Mammary epithelial cell (primary cell): Measurements from ENCODE around the gene INSL3.

ENCODE experiments used
- EZH2 ChIP-seq: IDR thresholded peaks from 2 replicates; pipeline ENCODE4 v1.6.1; 2012; ENCODE audit warnings: low read length, inconsistent platforms, borderline replicate concordance
- TF ChIP-seq, protein P1 (sequence below), 2 donors: IDR thresholded peaks in 1 of 2; conservative IDR thresholded peaks in 1 of 2; 2 replicates each; pipeline ENCODE4 v1.5.1; 2011 to 2012; ENCODE audit warnings: inconsistent platforms in 2 of 2, low read length in 2 of 2, mild to moderate bottlenecking in 2 of 2, control low read depth in 1 of 2, low read depth in 1 of 2; ENCODE audit not compliant: insufficient read depth in 1 of 2; ENCODE audit errors: extremely low read depth in 1 of 2

DNA sequence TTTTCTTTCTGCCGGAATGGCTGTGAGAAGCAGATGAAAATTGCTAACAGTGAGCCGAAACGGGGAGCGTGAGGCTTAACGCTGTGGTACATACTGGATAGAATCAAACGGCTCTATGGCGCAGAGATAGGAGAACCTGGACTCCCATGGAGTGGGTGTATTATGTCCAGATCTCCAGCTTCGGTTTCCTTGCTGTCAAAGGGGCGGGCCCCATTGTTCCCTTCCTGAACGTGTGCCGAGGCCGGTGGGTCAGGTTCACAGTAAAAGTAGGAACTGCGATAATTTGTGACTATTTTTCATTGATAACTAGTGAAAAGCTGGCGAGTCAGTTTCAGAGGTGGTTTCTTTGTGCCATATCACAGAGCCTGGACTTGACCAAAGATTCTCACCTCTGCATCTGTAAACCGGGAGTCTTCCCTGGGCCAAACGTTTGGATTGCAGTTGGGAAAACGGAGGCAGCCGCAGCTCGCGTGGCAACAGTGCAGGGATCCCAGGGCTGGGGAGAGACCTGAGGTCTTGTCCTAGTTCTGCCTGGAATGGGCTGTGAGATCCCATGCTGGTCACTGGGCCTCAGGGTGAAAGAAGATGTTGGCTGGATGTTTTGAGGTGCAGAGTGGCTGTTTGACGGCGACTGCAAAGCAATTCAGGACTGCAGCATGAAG is 39.1 kb upstream of the INSL3 start:
- no peak for TF ChIP-seq EZH2
- TF ChIP-seq, protein P1, sequence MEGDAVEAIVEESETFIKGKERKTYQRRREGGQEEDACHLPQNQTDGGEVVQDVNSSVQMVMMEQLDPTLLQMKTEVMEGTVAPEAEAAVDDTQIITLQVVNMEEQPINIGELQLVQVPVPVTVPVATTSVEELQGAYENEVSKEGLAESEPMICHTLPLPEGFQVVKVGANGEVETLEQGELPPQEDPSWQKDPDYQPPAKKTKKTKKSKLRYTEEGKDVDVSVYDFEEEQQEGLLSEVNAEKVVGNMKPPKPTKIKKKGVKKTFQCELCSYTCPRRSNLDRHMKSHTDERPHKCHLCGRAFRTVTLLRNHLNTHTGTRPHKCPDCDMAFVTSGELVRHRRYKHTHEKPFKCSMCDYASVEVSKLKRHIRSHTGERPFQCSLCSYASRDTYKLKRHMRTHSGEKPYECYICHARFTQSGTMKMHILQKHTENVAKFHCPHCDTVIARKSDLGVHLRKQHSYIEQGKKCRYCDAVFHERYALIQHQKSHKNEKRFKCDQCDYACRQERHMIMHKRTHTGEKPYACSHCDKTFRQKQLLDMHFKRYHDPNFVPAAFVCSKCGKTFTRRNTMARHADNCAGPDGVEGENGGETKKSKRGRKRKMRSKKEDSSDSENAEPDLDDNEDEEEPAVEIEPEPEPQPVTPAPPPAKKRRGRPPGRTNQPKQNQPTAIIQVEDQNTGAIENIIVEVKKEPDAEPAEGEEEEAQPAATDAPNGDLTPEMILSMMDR (conservative IDR thresholded peaks at IDR 0.05 in 1 of 2, IDR thresholded peaks at IDR 0.05 in 1 of 2; ENCODE audit: extremely low read depth in 1 of 2, insufficient read depth in 1 of 2, low read depth in 1 of 2, low read length in 2 of 2) = no peak
